ENCODE measurements around the gene CITED1. TPM values are rescaled to one million over a fixed set of nuclear protein-coding genes. Genes with fewer than 3 reads are reported as not detected.

Gene CITED1
- total RNA-seq, 2 experiments from 2014 or later, result 0.49 TPM; not detected in 1

- ChIA-PET CTCF (ENCODE audit: unreplicated experiment) (no interaction called here), POLR2A (no interaction called here)
- Histone ChIP-seq H3K9me2 (ENCODE audit: insufficient read depth, low read length) (no peaks in the 10 kb centered on the region), H3K4me2 (ENCODE audit: low read length) (no peak overlapping the region), H3K27ac (ENCODE audit: low read depth, low read length, poor library complexity, severe bottlenecking) (no peak overlapping the region), H3K79me2 (ENCODE audit: insufficient read depth, low read depth, low read length) (peaks cover 17% of the 10 kb centered on the region), H3K9me3 (ENCODE audit: low read length) (no peaks in the 10 kb centered on the region), H3K4me1 (ENCODE audit: insufficient read depth, low read length, poor library complexity, severe bottlenecking) (peaks cover 3% of the 10 kb centered on the region), H3K36me3 (ENCODE audit: insufficient read depth, low read length) (peaks cover 16% of the 10 kb centered on the region), H2AFZ (ENCODE audit: low read length) (no peak overlapping the region), H3K4me3 (ENCODE audit: low read depth, low read length, poor library complexity, severe bottlenecking) (no peak overlapping the region), H4K20me1 (ENCODE audit: insufficient read depth, low read length) (0 out of 2 replicates have a peak, but pooled peaks cover 7% of the 10 kb centered on the region)
- DNase-seq (ENCODE audit: low spot score), result no peak
- TF ChIP-seq EZH2phosphoT487 (IDR thresholded peaks at IDR 0.05; ENCODE audit: borderline replicate concordance, low read depth, low read length), result no peak
- TF ChIP-seq CTCF (conservative IDR thresholded peaks at IDR 0.05; ENCODE audit: low read length), result no peak
- BruUV-seq (replicated peaks), result no TSS peak
- intact Hi-C loops (cut with micrococcal nuclease; ENCODE audit: unreplicated experiment), result no loop called here
These were observed 25.3 kb downstream of the CITED1 start for GRCh38 chrX:72280321-72280845.

GRCh38 chrX:72276478-72276953, 29.2 kb downstream of the CITED1 start:
- no peak for TF ChIP-seq EZH2phosphoT487 (IDR thresholded peaks at IDR 0.05; ENCODE audit: borderline replicate concordance, low read depth, low read length)
- TF ChIP-seq CTCF (conservative IDR thresholded peaks at IDR 0.05; ENCODE audit: low read length), result no peak
- no peak for DNase-seq (ENCODE audit: low spot score)

GRCh38 chrX:72274526-72274925, 31.2 kb downstream of the CITED1 start:
- H2AFZ ChIP-seq (ENCODE audit: low read length), result no peak overlapping the region
- TF ChIP-seq EZH2phosphoT487 (IDR thresholded peaks at IDR 0.05; ENCODE audit: borderline replicate concordance, low read depth, low read length) (no peak), CTCF (conservative IDR thresholded peaks at IDR 0.05; ENCODE audit: low read length) (no peak)
- no peaks in the 10 kb centered on the region for H3K9me2 ChIP-seq (ENCODE audit: insufficient read depth, low read length)
- no peak for DNase-seq (ENCODE audit: low spot score)
- ChIA-PET CTCF (ENCODE audit: unreplicated experiment) (no interaction called here), POLR2A (no interaction called here)
- H3K79me2 ChIP-seq (ENCODE audit: insufficient read depth, low read depth, low read length), result peaks cover 34% of the 10 kb centered on the region
- peak overlapping the region; percentile 65 for H3K27ac ChIP-seq (ENCODE audit: low read depth, low read length, poor library complexity, severe bottlenecking)
- H3K4me1 ChIP-seq (ENCODE audit: insufficient read depth, low read length, poor library complexity, severe bottlenecking), result peaks cover 24% of the 10 kb centered on the region
- intact Hi-C loops (cut with micrococcal nuclease; ENCODE audit: unreplicated experiment), result no loop called here
- no peaks in the 10 kb centered on the region for H3K9me3 ChIP-seq (ENCODE audit: low read length)
- H3K4me2 ChIP-seq (ENCODE audit: low read length), result peak overlapping the region; percentile 99
- H4K20me1 ChIP-seq (ENCODE audit: insufficient read depth, low read length), result peaks cover 26% of the 10 kb centered on the region; the same call in 1 of the 2 replicates
- peak overlapping the region; percentile 100 for H3K4me3 ChIP-seq (ENCODE audit: low read depth, low read length, poor library complexity, severe bottlenecking)
- BruUV-seq (replicated peaks), result no TSS peak
- peaks cover 74% of the 10 kb centered on the region for H3K36me3 ChIP-seq (ENCODE audit: insufficient read depth, low read length)

More at GRCh38 chrX:72276478-72276953, 29.2 kb downstream of the CITED1 start:
- intact Hi-C loops (cut with micrococcal nuclease; ENCODE audit: unreplicated experiment), result no loop called here
- TSS peak; percentile 70 for BruUV-seq (replicated peaks)
- CTCF ChIA-PET (ENCODE audit: unreplicated experiment), result no interaction called here
- H3K79me2 ChIP-seq (ENCODE audit: insufficient read depth, low read depth, low read length), result peaks cover 34% of the 10 kb centered on the region
- H3K4me3 ChIP-seq (ENCODE audit: low read depth, low read length, poor library complexity, severe bottlenecking), result peak overlapping the region; percentile 100
- POLR2A ChIA-PET, result interaction anchor here (0.6 to 1.7 kb wide), 6 partner anchors 8 to 260 kb away, joined by 3 to 7 read pairs (median 5); partner anchors contain the start of genes ERCC6L and PIN4
- no peak overlapping the region for H2AFZ ChIP-seq (ENCODE audit: low read length)
- peaks cover 26% of the 10 kb centered on the region; the same call in 1 of the 2 replicates for H4K20me1 ChIP-seq (ENCODE audit: insufficient read depth, low read length)
- H3K9me2 ChIP-seq (ENCODE audit: insufficient read depth, low read length), result no peaks in the 10 kb centered on the region
- peaks cover 54% of the 10 kb centered on the region for H3K36me3 ChIP-seq (ENCODE audit: insufficient read depth, low read length)
- no peaks in the 10 kb centered on the region for H3K9me3 ChIP-seq (ENCODE audit: low read length)
- H3K4me2 ChIP-seq (ENCODE audit: low read length), result peak overlapping the region; percentile 99
- H3K27ac ChIP-seq (ENCODE audit: low read depth, low read length, poor library complexity, severe bottlenecking), result peak overlapping the region; percentile 65
- peaks cover 23% of the 10 kb centered on the region for H3K4me1 ChIP-seq (ENCODE audit: insufficient read depth, low read length, poor library complexity, severe bottlenecking)
